BLaER1 (cell line): Measurements from ENCODE around the gene ZSCAN5A.

Experiments used
- H3K27ac ChIP-seq: shearing (Covaris generic); formaldehyde crosslinking; 2 replicates; pipeline ENCODE4 v1.8.1; 2022
- H3K27me3 ChIP-seq: shearing (Covaris generic); formaldehyde crosslinking; 2 replicates; pipeline ENCODE4 v1.8.1; 2022
- H3K36me3 ChIP-seq: shearing (Covaris generic); formaldehyde crosslinking; 2 replicates; pipeline ENCODE4 v1.8.1; 2022
- H3K4me1 ChIP-seq: shearing (Covaris generic); formaldehyde crosslinking; 2 replicates; pipeline ENCODE4 v1.8.1; 2022
- H3K4me2 ChIP-seq: shearing (Covaris generic); formaldehyde crosslinking; 2 replicates; pipeline ENCODE4 v1.8.1; 2022
- H3K4me3 ChIP-seq: shearing (Covaris generic); formaldehyde crosslinking; 2 replicates; pipeline ENCODE4 v1.8.1; 2022
- H3K9ac ChIP-seq: shearing (Covaris generic); formaldehyde crosslinking; 2 replicates; pipeline ENCODE4 v1.8.1; 2022
- H3K9me3 ChIP-seq: shearing (Covaris generic); formaldehyde crosslinking; 2 replicates; pipeline ENCODE4 v1.8.1; 2022
- H4K20me1 ChIP-seq: shearing (Covaris generic); formaldehyde crosslinking; 2 replicates; pipeline ENCODE4 v1.8.1; 2022
- Cebpa-rat ChIP-seq: shearing (Covaris generic); IDR thresholded peaks from 2 replicates; pipeline ENCODE4 v1.8.1; 2022

Gene ZSCAN5A

GRCh38 chr19:56299688-56300087 lies 15.0 kb downstream of the ZSCAN5A start:
- no peaks in the 10 kb centered on the region for H4K20me1 ChIP-seq
- H3K27ac ChIP-seq: no peak overlapping the region
- no peaks in the 10 kb centered on the region for H3K9me3 ChIP-seq
- peaks cover 25% of the 10 kb centered on the region; the same call in 1 of the 2 replicates for H3K36me3 ChIP-seq
- no peak overlapping the region for H3K4me3 ChIP-seq
- H3K4me1 ChIP-seq: peaks cover 9% of the 10 kb centered on the region
- no peak overlapping the region for H3K4me2 ChIP-seq
- no peak for TF ChIP-seq Cebpa-rat
- H3K27me3 ChIP-seq: no peaks in the 10 kb centered on the region
- H3K9ac ChIP-seq: no peak overlapping the region

- H3K9ac ChIP-seq: no peak overlapping the region
- H3K36me3 ChIP-seq: peaks cover 37% of the 10 kb centered on the region; the same call in 1 of the 2 replicates
- no peaks in the 10 kb centered on the region for H3K9me3 ChIP-seq
- no peak overlapping the region for H3K27ac ChIP-seq
- H3K4me2 ChIP-seq: no peak overlapping the region
- TF ChIP-seq Cebpa-rat: no peak
- H3K4me1 ChIP-seq: peaks cover 7% of the 10 kb centered on the region
- no peaks in the 10 kb centered on the region for H4K20me1 ChIP-seq
- H3K27me3 ChIP-seq: no peaks in the 10 kb centered on the region
- no peak overlapping the region for H3K4me3 ChIP-seq
These were observed 17.6 kb downstream of the ZSCAN5A start for GRCh38 chr19:56297010-56297409.

DNA sequence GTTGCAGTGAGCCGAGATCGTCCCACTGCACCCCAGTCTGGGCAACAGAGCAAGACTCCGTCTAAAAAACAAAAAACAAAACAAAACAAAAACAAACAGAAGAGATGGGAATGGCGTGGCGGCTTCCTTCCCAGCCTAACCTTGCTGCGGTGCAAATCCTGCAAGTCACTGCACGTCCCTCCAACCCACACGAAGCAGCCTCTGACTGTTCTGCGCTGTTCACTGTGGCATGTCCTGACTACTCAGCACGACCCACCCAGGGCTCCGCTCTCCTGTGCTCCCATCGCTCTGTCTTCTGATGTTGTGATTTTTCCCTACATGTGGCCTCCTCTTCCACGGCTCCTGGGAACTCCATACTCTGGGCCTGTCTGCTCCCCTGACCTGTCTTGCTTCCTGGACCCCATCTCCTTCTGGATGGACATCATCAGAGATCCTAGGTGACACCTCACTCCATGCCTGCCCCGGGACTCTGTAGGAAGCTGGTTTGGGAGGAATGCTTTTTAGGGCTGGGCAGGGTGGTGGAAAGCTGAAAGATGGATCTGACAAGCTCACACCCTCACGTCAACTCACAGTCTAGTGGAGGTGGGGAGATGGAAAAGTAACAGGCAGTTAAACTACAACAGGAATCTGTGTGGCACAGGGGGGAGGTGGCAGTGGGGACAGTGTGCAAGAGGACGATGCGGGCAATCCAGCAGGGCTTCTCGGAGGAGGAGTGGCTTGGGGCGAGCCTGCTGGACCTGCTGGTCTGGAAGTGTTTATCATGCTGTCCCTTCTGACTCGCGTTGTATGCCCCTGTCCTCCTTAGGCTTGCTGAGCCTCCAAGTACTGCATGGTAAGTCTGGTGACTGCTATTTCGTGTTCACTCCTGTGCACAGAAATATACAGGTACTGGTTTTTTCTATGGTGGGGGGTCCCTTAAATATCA lies 18.8 kb downstream of the ZSCAN5A start:
- no peak overlapping the region for H3K9ac ChIP-seq
- H3K4me3 ChIP-seq: no peak overlapping the region
- no peak for TF ChIP-seq Cebpa-rat
- H3K9me3 ChIP-seq: no peaks in the 10 kb centered on the region
- H3K27me3 ChIP-seq: no peaks in the 10 kb centered on the region
- H4K20me1 ChIP-seq: no peaks in the 10 kb centered on the region
- peaks cover 41% of the 10 kb centered on the region; the same call in 1 of the 2 replicates for H3K36me3 ChIP-seq
- no peak overlapping the region for H3K27ac ChIP-seq
- no peak overlapping the region for H3K4me2 ChIP-seq
- no peaks in the 10 kb centered on the region for H3K4me1 ChIP-seq

DNA sequence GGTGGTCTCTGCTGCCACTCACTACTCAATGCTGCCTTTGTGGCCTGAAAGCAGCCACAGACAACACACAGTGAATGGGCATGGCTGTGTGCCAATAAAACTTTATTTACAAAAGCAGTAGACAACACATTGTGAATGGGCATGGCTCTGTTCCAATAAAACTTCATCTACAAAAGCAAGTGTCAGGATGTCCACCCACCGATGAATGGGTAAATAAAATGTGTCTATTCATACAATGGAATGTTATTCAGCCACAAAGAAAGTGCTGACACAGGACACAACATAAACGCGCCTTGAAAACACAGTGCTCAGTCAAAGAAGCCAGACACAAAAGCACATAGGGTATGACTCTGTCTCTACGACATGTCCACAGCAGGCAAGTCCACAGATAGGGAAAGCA lies 20.1 kb downstream of the ZSCAN5A start:
- Histone ChIP-seq H3K4me1 (no peaks in the 10 kb centered on the region), H3K27me3 (no peaks in the 10 kb centered on the region), H3K4me2 (no peak overlapping the region), H3K4me3 (no peak overlapping the region), H3K9me3 (no peaks in the 10 kb centered on the region), H4K20me1 (no peaks in the 10 kb centered on the region), H3K9ac (no peak overlapping the region), H3K36me3 (peaks cover 41% of the 10 kb centered on the region; the same call in 1 of the 2 replicates), H3K27ac (no peak overlapping the region)
- no peak for TF ChIP-seq Cebpa-rat

DNA sequence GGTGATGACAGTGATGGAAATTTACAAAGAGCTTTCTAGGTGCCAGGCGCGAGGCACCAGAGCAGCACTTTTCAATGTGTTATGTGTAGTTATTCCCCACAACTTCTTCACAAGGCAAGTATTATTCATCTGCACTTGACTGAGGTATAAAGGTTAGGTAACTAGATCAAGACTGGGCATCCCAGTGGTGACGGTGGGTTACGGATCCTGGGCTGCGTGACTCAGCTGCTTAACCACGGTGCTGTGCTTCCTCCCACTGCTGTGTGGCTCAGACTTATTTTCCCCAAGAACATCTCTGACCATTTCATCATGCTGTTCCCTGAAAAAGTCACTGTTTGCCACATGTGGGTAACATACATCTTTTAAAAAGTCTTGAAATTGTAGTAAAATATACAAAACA lies 22.8 kb downstream of the ZSCAN5A start:
- no peaks in the 10 kb centered on the region for H4K20me1 ChIP-seq
- H3K4me2 ChIP-seq: no peak overlapping the region
- no peak overlapping the region for H3K4me3 ChIP-seq
- no peak overlapping the region for H3K9ac ChIP-seq
- peaks cover 37% of the 10 kb centered on the region; the same call in 1 of the 2 replicates for H3K36me3 ChIP-seq
- no peaks in the 10 kb centered on the region for H3K27me3 ChIP-seq
- TF ChIP-seq Cebpa-rat: no peak
- no peaks in the 10 kb centered on the region for H3K9me3 ChIP-seq
- no peaks in the 10 kb centered on the region for H3K4me1 ChIP-seq
- H3K27ac ChIP-seq: no peak overlapping the region

DNA sequence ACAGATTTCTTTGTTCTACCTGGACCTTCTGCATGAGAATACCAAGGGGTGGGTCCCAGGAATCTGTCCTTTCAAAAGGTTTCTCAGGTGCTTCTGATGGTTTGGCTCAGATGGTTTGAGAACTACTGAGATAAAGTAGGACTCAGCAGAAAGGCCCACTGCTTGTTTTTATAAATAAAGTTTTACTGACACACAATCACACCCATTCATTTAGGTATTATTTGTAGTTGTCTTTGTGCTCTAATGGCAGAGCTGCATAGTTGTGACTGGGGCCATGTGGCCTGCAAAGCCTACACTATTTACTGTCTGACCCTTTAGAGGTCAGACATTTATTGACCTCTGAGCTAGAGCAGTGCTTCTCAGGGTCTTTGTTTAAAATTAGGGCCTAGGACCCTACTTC lies 24.5 kb downstream of the ZSCAN5A start:
- H3K36me3 ChIP-seq: peaks cover 31% of the 10 kb centered on the region; the same call in 1 of the 2 replicates
- H3K9me3 ChIP-seq: no peaks in the 10 kb centered on the region
- TF ChIP-seq Cebpa-rat: no peak

DNA sequence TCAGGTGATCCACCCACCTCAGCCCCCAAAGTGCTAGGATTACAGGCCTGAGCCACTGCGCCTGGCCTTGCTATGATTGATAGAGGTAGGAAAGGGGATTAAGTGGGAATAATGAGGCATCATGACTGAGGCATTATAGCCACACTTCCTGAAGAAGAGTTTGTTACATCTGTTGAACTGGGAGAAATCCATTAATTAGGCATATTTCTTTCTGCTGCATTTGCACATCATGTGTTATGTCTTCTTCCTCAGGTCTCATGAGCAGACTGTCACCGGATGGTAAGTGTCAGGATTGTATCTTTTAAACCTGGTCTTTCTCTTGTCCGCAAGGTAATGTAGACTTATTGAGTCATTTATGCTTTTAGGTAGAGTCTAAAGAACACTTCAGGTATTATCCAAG lies 29.9 kb downstream of the ZSCAN5A start:
- H3K4me3 ChIP-seq: no peak overlapping the region
- no peaks in the 10 kb centered on the region for H3K4me1 ChIP-seq
- H3K36me3 ChIP-seq: no peaks in the 10 kb centered on the region
- H3K9ac ChIP-seq: no peak overlapping the region
- TF ChIP-seq Cebpa-rat: no peak
- H3K27ac ChIP-seq: no peak overlapping the region
- H4K20me1 ChIP-seq: no peaks in the 10 kb centered on the region
- H3K27me3 ChIP-seq: no peaks in the 10 kb centered on the region
- no peaks in the 10 kb centered on the region for H3K9me3 ChIP-seq
- no peak overlapping the region for H3K4me2 ChIP-seq

More for the DNA sequence above, 24.5 kb downstream of the ZSCAN5A start:
- Histone ChIP-seq H3K4me3 (no peak overlapping the region), H3K27ac (no peak overlapping the region), H3K4me2 (no peak overlapping the region), H4K20me1 (no peaks in the 10 kb centered on the region), H3K27me3 (no peaks in the 10 kb centered on the region), H3K9ac (no peak overlapping the region), H3K4me1 (no peaks in the 10 kb centered on the region)

GRCh38 chr19:56282809-56283208 lies 31.8 kb downstream of the ZSCAN5A start:
- Histone ChIP-seq H3K4me2 (no peak overlapping the region), H3K4me1 (no peaks in the 10 kb centered on the region), H3K36me3 (no peaks in the 10 kb centered on the region), H3K9ac (no peak overlapping the region), H3K27me3 (no peaks in the 10 kb centered on the region), H3K9me3 (no peaks in the 10 kb centered on the region), H3K4me3 (no peak overlapping the region), H3K27ac (no peak overlapping the region), H4K20me1 (no peaks in the 10 kb centered on the region)
- no peak for TF ChIP-seq Cebpa-rat

DNA sequence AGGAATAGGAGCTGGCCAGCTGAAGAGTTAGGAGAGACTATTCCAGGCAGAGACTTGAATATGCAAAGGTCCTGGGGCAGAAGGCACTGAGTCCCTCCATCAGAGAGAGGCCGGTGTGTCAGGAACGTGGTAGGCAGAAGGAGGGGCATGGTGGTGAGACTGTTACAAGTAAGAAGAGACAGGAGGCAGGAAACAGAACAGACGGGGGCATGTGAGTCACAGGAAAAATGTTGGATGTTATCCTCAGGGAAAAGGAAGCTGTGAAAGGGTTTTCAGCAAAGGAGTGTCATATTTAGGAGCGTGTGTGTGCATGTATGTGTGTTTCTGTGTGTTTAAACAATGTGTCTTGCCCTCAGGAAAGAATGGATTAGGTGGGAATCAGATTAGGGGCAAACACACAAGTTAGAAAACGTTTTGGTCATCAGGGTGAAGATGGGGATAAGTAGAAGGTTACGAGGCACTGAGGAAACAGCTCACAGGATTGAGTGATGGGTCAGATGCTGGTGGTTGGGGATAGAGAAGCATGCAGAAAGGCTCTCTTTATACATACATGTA lies 41.0 kb downstream of the ZSCAN5A start:
- Histone ChIP-seq H3K27ac (no peak overlapping the region), H3K9me3 (peaks cover 5% of the 10 kb centered on the region; the same call in 1 of the 2 replicates), H3K4me2 (no peak overlapping the region), H3K4me3 (no peak overlapping the region), H4K20me1 (no peaks in the 10 kb centered on the region), H3K36me3 (no peaks in the 10 kb centered on the region), H3K9ac (no peak overlapping the region), H3K27me3 (no peaks in the 10 kb centered on the region), H3K4me1 (no peaks in the 10 kb centered on the region)
- no peak for TF ChIP-seq Cebpa-rat

DNA sequence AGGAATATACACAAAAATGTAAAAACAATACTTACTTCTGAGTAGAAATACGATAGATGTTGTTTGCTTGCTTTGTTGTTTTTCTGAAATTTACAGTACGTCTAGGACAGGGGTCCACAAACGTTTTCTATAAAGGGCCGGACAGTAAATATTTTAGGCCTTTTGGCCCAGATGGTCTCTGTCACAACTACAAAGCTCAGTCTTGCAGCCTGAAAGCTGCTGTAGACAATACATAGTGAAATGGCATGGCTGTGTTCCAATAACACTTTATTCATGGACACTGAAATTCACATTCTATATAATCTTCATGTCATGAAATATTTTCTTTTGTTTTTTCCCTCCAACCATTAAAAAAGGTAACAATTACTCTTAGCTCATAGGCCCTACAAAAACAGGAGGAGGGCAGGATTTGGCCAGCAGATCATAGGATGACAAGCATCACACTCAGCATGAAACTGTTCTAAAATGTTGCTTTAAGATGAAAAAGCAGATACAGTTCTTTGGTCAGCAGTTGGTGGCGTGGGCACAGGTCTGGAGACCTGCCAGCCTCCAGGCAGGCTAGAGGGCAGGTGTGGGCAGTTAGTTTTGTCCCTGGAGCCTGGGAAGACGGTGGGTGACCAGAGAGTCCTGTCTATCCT lies 42.4 kb downstream of the ZSCAN5A start, which contains the start of gene EDDM13:
EDDM13 (plus strand) TSS at position 588 of the 638 bp plus-strand sequence. CDS start 87 bp downstream, outside the sequence.
- H3K9me3 ChIP-seq: peaks cover 5% of the 10 kb centered on the region; the same call in 1 of the 2 replicates
- H4K20me1 ChIP-seq: no peaks in the 10 kb centered on the region
- no peak within 1 kb of the TSS for H3K4me2 ChIP-seq
- no peaks in the 10 kb centered on the region for H3K36me3 ChIP-seq
- no peak within 1 kb of the TSS for H3K4me3 ChIP-seq
- H3K27me3 ChIP-seq: no peaks in the 10 kb centered on the region
- no peaks in the 10 kb centered on the region for H3K4me1 ChIP-seq
- no peak within 1 kb of the TSS for H3K9ac ChIP-seq
- no peak within 1 kb of the TSS for H3K27ac ChIP-seq
- TF ChIP-seq Cebpa-rat: no peak
